8988T (cell line): ENCODE data around the gene ZNF212.
"Not testable (repeated sequence)": the region's sequence is repeated elsewhere in the genome, so short reads cannot be mapped to it uniquely, and the experiment has no call there.

ENCODE experiments used
- DNase-seq: peaks from one replicate; pipeline ENCODE4 v3.0.0; 2011

Gene ZNF212

GRCh38 chr7:149220534-149220933 is 18.9 kb upstream of the ZNF212 start:
- no peak for DNase-seq

GRCh38 chr7:149223176-149223575 is 16.3 kb upstream of the ZNF212 start:
- no peak for DNase-seq

GRCh38 chr7:149223761-149224160 is 15.7 kb upstream of the ZNF212 start:
- no peak for DNase-seq

- no peak for DNase-seq
Observed at GRCh38 chr7:149224352-149224751, 15.1 kb upstream of the ZNF212 start.

- DNase-seq, result no peak
Observed at GRCh38 chr7:149225106-149225505, 14.3 kb upstream of the ZNF212 start.

GRCh38 chr7:149225656-149226055 is 13.8 kb upstream of the ZNF212 start:
- no peak for DNase-seq

GRCh38 chr7:149226366-149226765 is 13.1 kb upstream of the ZNF212 start:
- DNase-seq, result not testable (repeated sequence)

- DNase-seq, result no peak
Observed at GRCh38 chr7:149226840-149227494, 12.5 kb upstream of the ZNF212 start.

- DNase-seq, result no peak
Observed at GRCh38 chr7:149228831-149229471, 10.5 kb upstream of the ZNF212 start.

GRCh38 chr7:149229526-149229925 is 9.9 kb upstream of the ZNF212 start:
- no peak for DNase-seq

GRCh38 chr7:149232362-149232761 is 7.1 kb upstream of the ZNF212 start:
- DNase-seq, result no peak

- not testable (repeated sequence) for DNase-seq
Observed at GRCh38 chr7:149233655-149234204, 5.7 kb upstream of the ZNF212 start.

GRCh38 chr7:149237502-149237901 is 1.9 kb upstream of the ZNF212 start:
- no peak for DNase-seq

- no peak for DNase-seq
Observed at GRCh38 chr7:149238051-149238450, 1.4 kb upstream of the ZNF212 start.

GRCh38 chr7:149240637-149241036 is 1.2 kb downstream of the ZNF212 start:
- no peak for DNase-seq

- no peak for DNase-seq
Observed at GRCh38 chr7:149241696-149242095, 2.2 kb downstream of the ZNF212 start.

GRCh38 chr7:149245244-149245643 is 5.8 kb downstream of the ZNF212 start:
- no peak for DNase-seq

GRCh38 chr7:149245744-149246143 is 6.3 kb downstream of the ZNF212 start:
- DNase-seq, result no peak

- no peak for DNase-seq
Observed at GRCh38 chr7:149248777-149249176, 9.3 kb downstream of the ZNF212 start.

GRCh38 chr7:149250151-149250550 is 10.7 kb downstream of the ZNF212 start:
- not testable (repeated sequence) for DNase-seq

GRCh38 chr7:149251518-149251917 is 12.1 kb downstream of the ZNF212 start:
- not testable (repeated sequence) for DNase-seq

GRCh38 chr7:149252378-149252777 is 12.9 kb downstream of the ZNF212 start:
- no peak for DNase-seq

GRCh38 chr7:149253665-149254064 is 14.2 kb downstream of the ZNF212 start:
- DNase-seq, result no peak

GRCh38 chr7:149254181-149254858 is 14.9 kb downstream of the ZNF212 start:
- no peak for DNase-seq
